ENCODE measurements around the gene ZNF667. TPM values are rescaled to one million over a fixed set of nuclear protein-coding genes. Genes with fewer than 3 reads are reported as not detected.

ZNF667 gene
- total and polyA plus RNA-seq, 12 donors, result 1.6 to 18.0 (median 8.0) TPM

DNA sequence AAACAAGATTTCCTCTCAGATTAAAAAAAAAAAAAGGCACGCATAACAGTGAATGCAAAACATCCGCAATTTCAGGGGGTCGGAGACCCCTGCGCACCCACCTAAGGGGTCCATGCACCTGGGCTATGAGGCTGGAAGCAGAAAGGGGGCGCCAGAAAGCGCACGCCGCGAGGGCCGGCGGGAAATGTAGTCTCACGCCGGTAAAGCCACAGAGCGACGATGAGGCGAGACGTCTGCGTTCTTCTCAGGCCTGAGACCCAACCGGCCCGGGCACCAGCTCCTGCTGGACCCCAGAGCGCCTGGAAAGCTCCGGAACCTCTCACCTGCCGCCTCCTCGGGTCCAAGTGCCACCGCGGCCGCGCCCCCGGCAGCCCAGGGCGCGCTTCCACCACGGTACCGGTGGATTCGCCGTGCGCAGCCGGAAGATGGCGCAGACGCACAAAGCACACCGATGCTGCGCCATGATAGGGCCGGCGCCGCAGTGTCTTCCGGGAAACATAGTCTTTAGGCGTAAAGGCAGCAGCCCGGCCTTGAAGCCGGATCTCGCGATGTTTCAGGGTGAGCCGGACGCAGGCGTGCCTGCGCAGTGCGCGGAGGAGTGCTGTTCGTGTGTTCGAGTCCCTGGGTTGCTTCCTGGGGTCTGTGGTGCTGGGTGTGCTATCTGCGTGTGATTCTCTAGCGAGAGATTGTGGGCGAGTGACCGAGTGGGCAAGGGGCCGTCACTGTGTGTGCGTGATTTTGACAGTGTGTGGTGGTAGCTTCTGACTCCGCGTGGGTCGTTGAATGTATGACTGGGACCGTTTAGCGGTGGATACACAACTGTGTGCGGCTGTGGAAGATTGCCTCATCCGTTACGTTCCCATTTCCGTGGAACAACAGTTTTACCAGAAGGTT is 83.8 kb downstream of the ZNF667 start, which contains the start of gene ZNF582:
TSS of gene ZNF582 (minus strand) at position 416 of the 894 bp plus-strand sequence. CDS start 1,782 bp downstream, outside the sequence.
- Histone ChIP-seq H3K9me3 (replicated peaks in 1 of 3) (no peaks in the 10 kb centered on the region), H3K4me3 (peak within 1 kb of the TSS; percentile 9 to 74 (median 44)), H3K27me3 (no peaks in the 10 kb centered on the region), H3K4me1 (replicated peaks in 1 of 2) (peaks cover 5 to 15% of the 10 kb centered on the region in 2 donors), H3K36me3 (replicated peaks in 1 of 2) (peaks cover 0 to 19% of the 10 kb centered on the region in 2 donors), H3K27ac (peak within 1 kb of the TSS; percentile 67 to 95 (median 91))
- 1 to 4% (median 3%) methylated on average over 22 to 73 of the region's 73 CpGs for WGBS, 4 donors
- intact Hi-C loops (cut with DNase I), result no loop called here
- DNase-seq, result peak; percentile 97 to 99 (median 97)
- TF ChIP-seq, protein P1, sequence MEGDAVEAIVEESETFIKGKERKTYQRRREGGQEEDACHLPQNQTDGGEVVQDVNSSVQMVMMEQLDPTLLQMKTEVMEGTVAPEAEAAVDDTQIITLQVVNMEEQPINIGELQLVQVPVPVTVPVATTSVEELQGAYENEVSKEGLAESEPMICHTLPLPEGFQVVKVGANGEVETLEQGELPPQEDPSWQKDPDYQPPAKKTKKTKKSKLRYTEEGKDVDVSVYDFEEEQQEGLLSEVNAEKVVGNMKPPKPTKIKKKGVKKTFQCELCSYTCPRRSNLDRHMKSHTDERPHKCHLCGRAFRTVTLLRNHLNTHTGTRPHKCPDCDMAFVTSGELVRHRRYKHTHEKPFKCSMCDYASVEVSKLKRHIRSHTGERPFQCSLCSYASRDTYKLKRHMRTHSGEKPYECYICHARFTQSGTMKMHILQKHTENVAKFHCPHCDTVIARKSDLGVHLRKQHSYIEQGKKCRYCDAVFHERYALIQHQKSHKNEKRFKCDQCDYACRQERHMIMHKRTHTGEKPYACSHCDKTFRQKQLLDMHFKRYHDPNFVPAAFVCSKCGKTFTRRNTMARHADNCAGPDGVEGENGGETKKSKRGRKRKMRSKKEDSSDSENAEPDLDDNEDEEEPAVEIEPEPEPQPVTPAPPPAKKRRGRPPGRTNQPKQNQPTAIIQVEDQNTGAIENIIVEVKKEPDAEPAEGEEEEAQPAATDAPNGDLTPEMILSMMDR (IDR thresholded peaks at IDR 0.05), result peak; percentile 47 to 71 (median 68)
- TF ChIP-seq POLR2A (IDR thresholded peaks at IDR 0.05), result peak; percentile 30 to 51

Other genes starting within 250 kb of the ZNF667 start
- under 1 TPM in 4 of 9 donors, not detected in 5; 0.33 to 0.69 (median 0.50) TPM for gene EDDM13, start 204.6 kb downstream of the ZNF667 start, total RNA-seq
- gene EDDM13, start 204.6 kb downstream of the ZNF667 start, polyA plus RNA-seq, result 1 to 10 TPM in 1 of 3 donors, under 1 TPM in 1, not detected in 1; 0.64 to 1.0 TPM
- gene ZSCAN5A, start 162.5 kb downstream of the ZNF667 start, total RNA-seq, result 10 to 100 TPM in 3 of 9 donors, 1 to 10 TPM in 6; 4.8 to 20.1 (median 8.1) TPM
- 10 to 100 TPM in 1 of 3 donors, 1 to 10 TPM in 2; 4.5 to 10.9 (median 8.2) TPM for gene ZSCAN5A, start 162.5 kb downstream of the ZNF667 start, polyA plus RNA-seq
- 1 to 10 TPM; 3.6 to 9.7 (median 6.0) TPM for gene ZNF582, start 83.8 kb downstream of the ZNF667 start, total RNA-seq
- 1 to 10 TPM; 7.6 to 8.8 (median 8.7) TPM for gene ZNF582, start 83.8 kb downstream of the ZNF667 start, polyA plus RNA-seq
- gene ZNF583, start 73.0 kb downstream of the ZNF667 start, total RNA-seq, result 10 to 100 TPM in 1 of 9 donors, 1 to 10 TPM in 8; 4.0 to 11.0 (median 6.3) TPM
- gene ZNF583, start 73.0 kb downstream of the ZNF667 start, polyA plus RNA-seq, result 10 to 100 TPM in 1 of 3 donors, 1 to 10 TPM in 2; 1.5 to 10.1 (median 2.7) TPM
- 10 to 100 TPM in 3 of 9 donors, 1 to 10 TPM in 6; 2.9 to 16.0 (median 6.9) TPM for gene ZNF471, start 30.5 kb upstream of the ZNF667 start, total RNA-seq
- 1 to 10 TPM; 4.3 to 9.7 (median 6.4) TPM for gene ZNF471, start 30.5 kb upstream of the ZNF667 start, polyA plus RNA-seq
- 1 to 10 TPM; 4.0 to 9.5 (median 7.0) TPM for gene ZFP28, start 61.6 kb upstream of the ZNF667 start, total RNA-seq
- gene ZFP28, start 61.6 kb upstream of the ZNF667 start, polyA plus RNA-seq, result 1 to 10 TPM; 7.0 to 9.3 (median 8.1) TPM
- gene ZNF470, start 90.1 kb upstream of the ZNF667 start, total RNA-seq, result 1 to 10 TPM; 1.4 to 7.5 (median 5.6) TPM
- 10 to 100 TPM in 1 of 3 donors, 1 to 10 TPM in 2; 5.5 to 16.2 (median 7.4) TPM for gene ZNF470, start 90.1 kb upstream of the ZNF667 start, polyA plus RNA-seq
- gene ZNF71, start 118.0 kb upstream of the ZNF667 start, total RNA-seq, result 1 to 10 TPM; 5.1 to 8.4 (median 5.8) TPM
- 1 to 10 TPM; 2.3 to 2.6 (median 2.4) TPM for gene ZNF71, start 118.0 kb upstream of the ZNF667 start, polyA plus RNA-seq
- under 1 TPM in 4 of 9 donors, not detected in 5; 0.22 to 0.67 (median 0.37) TPM for gene SMIM17, start 165.8 kb upstream of the ZNF667 start, total RNA-seq
- under 1 TPM in 2 of 3 donors, not detected in 1; 0.07 to 0.35 TPM for gene SMIM17, start 165.8 kb upstream of the ZNF667 start, polyA plus RNA-seq
- 10 to 100 TPM in 1 of 9 donors, 1 to 10 TPM in 8; 2.4 to 37.5 (median 5.1) TPM for gene ZNF835, start 194.4 kb upstream of the ZNF667 start, total RNA-seq
- 1 to 10 TPM in 1 of 3 donors, under 1 TPM in 2; 0.30 to 1.0 (median 0.97) TPM for gene ZNF835, start 194.4 kb upstream of the ZNF667 start, polyA plus RNA-seq

All from adrenal gland (tissue), 12 donors.